GM21367 (cell line): Measurements from ENCODE around the gene ALK.

ENCODE experiments used
- ATAC-seq: cut with Tn5 transposase; IDR thresholded peaks from one replicate; pipeline ENCODE4 v1.9.1; 2021; ENCODE audit not compliant: unreplicated experiment

The ALK gene

GRCh38 chr2:29305762-29306161, 615.6 kb downstream of the ALK start:
- no peak for ATAC-seq

GRCh38 chr2:29304399-29305060, 616.9 kb downstream of the ALK start:
- no peak for ATAC-seq

- ATAC-seq, result no peak
Observed at GRCh38 chr2:29296585-29296984, 624.8 kb downstream of the ALK start.

GRCh38 chr2:29295845-29296244, 625.5 kb downstream of the ALK start:
- no peak for ATAC-seq

GRCh38 chr2:29293830-29294438, 627.5 kb downstream of the ALK start:
- no peak for ATAC-seq

- no peak for ATAC-seq
Observed at GRCh38 chr2:29290293-29291047, 630.9 kb downstream of the ALK start.

- ATAC-seq, result no peak
Observed at GRCh38 chr2:29284671-29285070, 636.7 kb downstream of the ALK start.

- no peak for ATAC-seq
Observed at GRCh38 chr2:29281916-29282247, 639.5 kb downstream of the ALK start.

- ATAC-seq, result no peak
Observed at GRCh38 chr2:29281086-29281915, 640.1 kb downstream of the ALK start.

- no peak for ATAC-seq
Observed at GRCh38 chr2:29278966-29279365, 642.4 kb downstream of the ALK start.

GRCh38 chr2:29276151-29276550, 645.2 kb downstream of the ALK start:
- no peak for ATAC-seq

GRCh38 chr2:29275186-29275585, 646.2 kb downstream of the ALK start:
- no peak for ATAC-seq

GRCh38 chr2:29273685-29274611, 647.4 kb downstream of the ALK start:
- no peak for ATAC-seq

GRCh38 chr2:29273004-29273684, 648.2 kb downstream of the ALK start:
- ATAC-seq, result no peak

GRCh38 chr2:29272311-29272710, 649.1 kb downstream of the ALK start:
- ATAC-seq, result no peak

- ATAC-seq, result no peak
Observed at GRCh38 chr2:29270701-29271121, 650.7 kb downstream of the ALK start.

GRCh38 chr2:29269765-29270109, 651.6 kb downstream of the ALK start:
- ATAC-seq, result no peak

GRCh38 chr2:29269095-29269764, 652.2 kb downstream of the ALK start:
- no peak for ATAC-seq

GRCh38 chr2:29267720-29268119, 653.7 kb downstream of the ALK start:
- ATAC-seq, result no peak
